Aorta (tissue), 5 donors: ENCODE results near the gene SLC9A9. TPM values are rescaled to one million over a fixed set of nuclear protein-coding genes. Genes with fewer than 3 reads are reported as not detected.
"Not testable (repeated sequence)": the region's sequence is repeated elsewhere in the genome, so short reads cannot be mapped to it uniquely, and the experiment has no call there.

Experiments
- ATAC-seq: fragments of 200-7000 bp; cut with Tn5 transposase; one replicate; pipeline ENCODE4 v1.9.1; 2022; ENCODE audit warnings: moderate library complexity; ENCODE audit not compliant: low FRiP score
- DNase-seq, 2 donors: peaks; one replicate each; pipeline ENCODE4 v3.0.0-alpha.2; 2020
- H3K27ac ChIP-seq, 2 donors: one replicate each; pipeline ENCODE4 v1.5.1; 2013; ENCODE audit warnings: low read length in 2 of 2, mild to moderate bottlenecking in 2 of 2, moderate library complexity in 2 of 2, control low read depth in 1 of 2, inconsistent platforms in 1 of 2, low read depth in 1 of 2
- H3K27me3 ChIP-seq, 2 donors: one replicate each; pipeline ENCODE4 v1.6.1; 2013; ENCODE audit warnings: control low read depth in 1 of 2, low read length in 1 of 2, mild to moderate bottlenecking in 1 of 2, moderate library complexity in 1 of 2; ENCODE audit not compliant: insufficient read depth in 2 of 2, control insufficient read depth in 1 of 2
- H3K36me3 ChIP-seq, 2 donors: one replicate each; pipeline ENCODE4 v1.6.1; 2013; ENCODE audit warnings: control low read depth in 1 of 2, low read length in 1 of 2, mild to moderate bottlenecking in 1 of 2; ENCODE audit not compliant: insufficient read depth in 2 of 2, control insufficient read depth in 1 of 2
- H3K4me1 ChIP-seq, 2 donors: one replicate each; pipeline ENCODE4 v1.6.1; 2013; ENCODE audit warnings: low read length in 2 of 2, control low read depth in 1 of 2, mild to moderate bottlenecking in 1 of 2, moderate library complexity in 1 of 2; ENCODE audit not compliant: insufficient read depth in 2 of 2, control insufficient read depth in 1 of 2
- H3K4me3 ChIP-seq, 2 donors: one replicate each; pipeline ENCODE4 v1.5.1; 2013; ENCODE audit warnings: low read length in 2 of 2, control low read depth in 1 of 2, mild to moderate bottlenecking in 1 of 2
- H3K9me3 ChIP-seq: one replicate; pipeline ENCODE4 v1.6.1; 2013; ENCODE audit warnings: mild to moderate bottlenecking, low read length; ENCODE audit not compliant: control insufficient read depth
- WGBS, 2 donors: extraction: QIAGEN DNeasy Blood & Tissue Kit; methylation state at CpG; one replicate each; pipeline ENCODE4 v1.1.7; 2013; 5-methylcytosine and 5-hydroxymethylcytosine counted together
- intact Hi-C, 2 donors: fragments of 100-400 bp; cut with DNase I; formaldehyde crosslinking; loops; one replicate each; pipeline versions ENCODE4 v1.14.2 to v1.15.0; 2022
- polyA plus RNA-seq, 2 donors: library from polyadenylated mRNA; stranded (reverse); fragments of 200-250 nt; gene quantifications; one replicate each; pipeline ENCODE4 v1.2.3, GENCODE V29; 2013
- total RNA-seq, 2 donors: library from RNA; stranded (reverse); fragmentation: NEBNext Ultra II Directional; extraction: Animal tissue kit (Norgen Biotek cat#: 25700); gene quantifications; one replicate each; pipeline ENCODE4 v1.2.1, GENCODE V29; 2021
- donor health status: healthy with polysubstance abuse.
- donor health status: Bipolar disorder and iron deficiency.
- donor health status: DM: no; HTN: no; CAD: no.
- donor health status: DM: no; HTN: no; CAD: no.
- donor health status: DM: yes; HTN: yes; CAD: no.

The SLC9A9 gene
- total and polyA plus RNA-seq, 4 donors: 7.3 to 45.8 (median 12.5) TPM

- no peak overlapping the region for H3K27ac ChIP-seq
- peaks cover 0 to 2% of the 10 kb centered on the region in 2 donors for H3K4me1 ChIP-seq
- intact Hi-C loops: no loop called here
- DNase-seq (no peak), ATAC-seq (no peak)
- no peaks in the 10 kb centered on the region for H3K27me3 ChIP-seq
- no peak overlapping the region for H3K4me3 ChIP-seq
- H3K36me3 ChIP-seq: no peaks in the 10 kb centered on the region
- WGBS, 2 donors: 94 to 95% methylated on average over 2 of the region's 2 CpGs
- no peaks in the 10 kb centered on the region for H3K9me3 ChIP-seq
Measured at GRCh38 chr3:143810166-143810952, 37.9 kb downstream of the SLC9A9 start.

DNA sequence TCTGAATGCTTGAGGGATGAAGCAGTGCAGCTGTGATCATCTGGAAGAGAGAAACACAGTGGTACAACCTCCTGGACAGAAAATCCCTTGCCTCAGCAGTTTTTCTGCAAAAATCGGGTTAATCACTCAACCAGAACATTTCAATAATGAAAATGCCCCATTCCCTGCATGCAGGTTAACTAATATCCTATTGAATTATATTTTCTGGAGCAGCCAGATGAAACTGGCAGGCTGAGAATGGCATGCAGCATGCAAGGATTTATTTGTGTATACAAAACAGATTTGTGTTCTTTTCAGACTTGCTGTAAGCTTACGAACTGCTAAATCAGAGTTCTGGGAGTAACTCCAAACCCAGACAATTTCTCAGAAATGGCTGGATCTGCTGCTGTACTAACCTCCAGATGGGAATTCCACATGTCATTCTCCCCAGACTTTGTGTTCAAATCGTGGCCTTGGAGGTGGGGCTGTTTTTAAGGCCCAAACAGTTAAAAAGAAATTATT lies 39.1 kb downstream of the SLC9A9 start:
- peak; percentile 79 for ATAC-seq
- intact Hi-C loops: no loop called here
- H3K36me3 ChIP-seq: no peaks in the 10 kb centered on the region
- 2 to 12% methylated on average over 3 of the region's 3 CpGs for WGBS, 2 donors
- H3K4me1 ChIP-seq: peaks cover 0 to 2% of the 10 kb centered on the region in 2 donors
- H3K4me3 ChIP-seq: no peak overlapping the region
- no peak for DNase-seq
- H3K27ac ChIP-seq: no peak overlapping the region
- no peaks in the 10 kb centered on the region for H3K27me3 ChIP-seq
- H3K9me3 ChIP-seq: no peaks in the 10 kb centered on the region

- H3K36me3 ChIP-seq: no peaks in the 10 kb centered on the region
- intact Hi-C loops: no loop called here
- no peak overlapping the region for H3K4me3 ChIP-seq
- no peaks in the 10 kb centered on the region for H3K9me3 ChIP-seq
- no peak for DNase-seq
- no peak overlapping the region for H3K27ac ChIP-seq
- 66 to 74% methylated on average over 2 of the region's 2 CpGs for WGBS, 2 donors
- H3K27me3 ChIP-seq: no peaks in the 10 kb centered on the region
- no peak for ATAC-seq
- peaks cover 0 to 2% of the 10 kb centered on the region in 2 donors for H3K4me1 ChIP-seq
Measured at GRCh38 chr3:143808030-143808429, 40.2 kb downstream of the SLC9A9 start.

- ATAC-seq (no peak), DNase-seq (no peak)
- Histone ChIP-seq H3K4me1 (peaks cover 0 to 2% of the 10 kb centered on the region in 2 donors), H3K36me3 (no peaks in the 10 kb centered on the region), H3K27ac (no peak overlapping the region), H3K27me3 (no peaks in the 10 kb centered on the region), H3K9me3 (no peaks in the 10 kb centered on the region), H3K4me3 (no peak overlapping the region)
- intact Hi-C loops: no loop called here
- WGBS, 2 donors: 90 to 94% methylated on average over 4 of the region's 4 CpGs
Measured at GRCh38 chr3:143806038-143806437, 42.2 kb downstream of the SLC9A9 start.

DNA sequence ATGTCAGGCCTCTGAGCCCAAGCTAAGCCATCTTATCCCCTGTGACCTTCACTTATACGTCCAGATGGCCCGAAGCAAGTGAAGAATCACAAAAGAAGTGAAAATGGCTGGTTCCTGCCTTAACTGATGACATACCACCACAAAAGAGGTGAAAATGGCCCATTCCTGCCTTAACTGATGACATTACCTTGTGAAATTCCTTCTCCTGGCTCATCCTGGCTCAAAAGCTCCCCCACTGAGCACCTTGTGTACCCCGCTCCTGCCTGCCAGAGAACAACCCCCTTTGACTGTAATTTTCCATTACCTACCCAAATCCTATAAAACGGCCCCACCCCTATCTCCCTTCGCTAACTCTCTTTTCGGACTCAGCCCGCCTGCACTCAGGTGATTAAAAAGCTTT lies 42.8 kb downstream of the SLC9A9 start:
- intact Hi-C loops: not testable (repeated sequence)

GRCh38 chr3:143801046-143801445 lies 47.2 kb downstream of the SLC9A9 start:
- ATAC-seq, H3K27me3 ChIP-seq, H3K9me3 ChIP-seq, H3K4me1 ChIP-seq, intact Hi-C loops, H3K4me3 ChIP-seq, H3K36me3 ChIP-seq, DNase-seq, H3K27ac ChIP-seq: not testable (repeated sequence)
- 88 to 98% methylated on average over 5 of the region's 5 CpGs for WGBS, 2 donors

More for the DNA sequence above, 42.8 kb downstream of the SLC9A9 start:
- not testable (repeated sequence) for H3K27ac ChIP-seq, H3K36me3 ChIP-seq, H3K27me3 ChIP-seq, DNase-seq, H3K9me3 ChIP-seq, ATAC-seq, H3K4me3 ChIP-seq, H3K4me1 ChIP-seq
- WGBS, 2 donors: 95 to 96% methylated on average over 7 of the region's 7 CpGs

DNA sequence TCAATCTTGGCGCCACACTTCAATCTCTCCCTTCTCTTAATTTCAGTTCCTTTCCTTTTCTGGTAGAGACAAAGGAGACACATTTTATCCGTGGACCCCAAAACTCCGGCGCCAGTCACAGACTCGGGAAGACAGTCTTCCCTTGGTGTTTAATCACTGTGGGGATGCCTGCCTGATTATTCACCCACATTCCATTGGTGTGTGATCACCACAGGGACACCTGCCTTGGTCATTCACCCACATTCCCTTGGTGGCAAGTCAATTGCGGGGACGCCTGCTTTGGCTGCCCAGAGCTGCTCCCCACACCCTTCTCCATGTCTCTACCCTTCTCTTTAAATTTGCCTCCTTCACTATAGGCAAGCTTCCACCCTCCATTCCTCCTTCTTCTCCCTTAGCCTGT lies 50.1 kb downstream of the SLC9A9 start:
- H3K4me1 ChIP-seq, H3K27ac ChIP-seq, H3K36me3 ChIP-seq, H3K27me3 ChIP-seq, H3K4me3 ChIP-seq, ATAC-seq, H3K9me3 ChIP-seq, intact Hi-C loops, DNase-seq: not testable (repeated sequence)
- WGBS, 2 donors: 84 to 93% methylated on average over 7 of the region's 7 CpGs

GRCh38 chr3:143795874-143796273 lies 52.4 kb downstream of the SLC9A9 start:
- ATAC-seq (no peak), DNase-seq (no peak)
- Histone ChIP-seq H3K27ac (no peak overlapping the region), H3K4me3 (no peak overlapping the region), H3K4me1 (no peaks in the 10 kb centered on the region), H3K36me3 (no peaks in the 10 kb centered on the region), H3K9me3 (peaks cover 1% of the 10 kb centered on the region), H3K27me3 (no peaks in the 10 kb centered on the region)
- intact Hi-C loops: no loop called here
- 50 to 78% methylated on average over 2 of the region's 2 CpGs for WGBS, 2 donors

GRCh38 chr3:143794793-143795462 lies 53.3 kb downstream of the SLC9A9 start:
- intact Hi-C loops: no loop called here
- no peaks in the 10 kb centered on the region for H3K27me3 ChIP-seq
- H3K4me3 ChIP-seq: no peak overlapping the region
- H3K27ac ChIP-seq: no peak overlapping the region
- peaks cover 1% of the 10 kb centered on the region for H3K9me3 ChIP-seq
- H3K4me1 ChIP-seq: no peaks in the 10 kb centered on the region
- ATAC-seq (no peak), DNase-seq (no peak)
- 91% methylated on average over 6 of the region's 6 CpGs for WGBS, 2 donors
- H3K36me3 ChIP-seq: no peaks in the 10 kb centered on the region
